ENCODE results near the gene WNT3A. TPM values are rescaled to one million over a fixed set of nuclear protein-coding genes. Genes with fewer than 3 reads are reported as not detected.

WNT3A gene
- total and polyA plus RNA-seq, 2 of the 4 experiments (the other 2 are of a cell fraction), result not detected

DNA sequence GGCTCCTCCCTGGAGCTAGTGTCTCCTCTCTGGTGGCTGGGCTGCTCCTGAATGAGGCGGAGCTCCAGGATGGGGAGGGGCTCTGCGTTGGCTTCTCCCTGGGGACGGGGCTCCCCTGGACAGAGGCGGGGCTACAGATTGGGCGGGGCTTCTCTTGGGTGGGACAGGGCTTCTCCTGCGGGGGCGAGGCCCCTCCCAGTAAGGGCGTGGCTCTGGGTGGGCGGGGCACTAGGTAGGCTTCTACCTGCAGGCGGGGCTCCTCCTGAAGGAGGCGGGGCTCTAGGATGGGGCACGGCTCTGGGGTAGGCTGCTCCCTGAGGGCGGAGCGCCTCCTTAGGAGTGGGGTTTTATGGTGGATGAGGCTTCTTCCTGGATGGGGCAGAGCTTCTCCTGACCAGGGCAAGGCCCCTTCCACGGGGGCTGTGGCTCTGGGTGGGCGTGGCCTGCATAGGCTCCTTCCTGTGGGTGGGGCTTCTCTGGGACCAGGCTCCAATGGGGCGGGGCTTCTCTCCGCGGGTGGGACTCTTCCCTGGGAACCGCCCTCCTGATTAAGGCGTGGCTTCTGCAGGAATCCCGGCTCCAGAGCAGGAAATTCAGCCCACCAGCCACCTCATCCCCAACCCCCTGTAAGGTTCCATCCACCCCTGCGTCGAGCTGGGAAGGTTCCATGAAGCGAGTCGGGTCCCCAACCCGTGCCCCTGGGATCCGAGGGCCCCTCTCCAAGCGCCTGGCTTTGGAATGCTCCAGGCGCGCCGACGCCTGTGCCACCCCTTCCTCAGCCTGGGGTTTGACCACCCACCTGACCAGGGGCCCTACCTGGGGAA is 53.0 kb downstream of the WNT3A start (continued):
- TF ChIP-seq MXI1 (IDR thresholded peaks at IDR 0.05; ENCODE audit: borderline replicate concordance, low read depth, low read length), result no peak

DNA sequence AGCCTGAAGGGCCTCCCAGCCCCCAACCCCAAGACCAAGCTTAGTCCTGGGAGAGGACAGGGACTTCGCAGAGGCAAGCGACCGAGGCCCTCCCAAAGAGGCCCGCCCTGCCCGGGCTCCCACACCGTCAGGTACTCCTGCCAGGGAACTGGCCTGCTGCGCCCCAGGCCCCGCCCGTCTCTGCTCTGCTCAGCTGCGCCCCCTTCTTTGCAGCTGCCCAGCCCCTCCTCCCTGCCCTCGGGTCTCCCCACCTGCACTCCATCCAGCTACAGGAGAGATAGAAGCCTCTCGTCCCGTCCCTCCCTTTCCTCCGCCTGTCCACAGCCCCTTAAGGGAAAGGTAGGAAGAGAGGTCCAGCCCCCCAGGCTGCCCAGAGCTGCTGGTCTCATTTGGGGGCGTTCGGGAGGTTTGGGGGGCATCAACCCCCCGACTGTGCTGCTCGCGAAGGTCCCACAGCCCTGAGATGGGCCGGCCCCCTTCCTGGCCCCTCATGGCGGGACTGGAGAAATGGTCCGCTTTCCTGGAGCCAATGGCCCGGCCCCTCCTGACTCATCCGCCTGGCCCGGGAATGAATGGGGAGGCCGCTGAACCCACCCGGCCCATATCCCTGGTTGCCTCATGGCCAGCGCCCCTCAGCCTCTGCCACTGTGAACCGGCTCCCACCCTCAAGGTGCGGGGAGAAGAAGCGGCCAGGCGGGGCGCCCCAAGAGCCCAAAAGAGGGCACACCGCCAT is 53.8 kb downstream of the WNT3A start:
- H3K9ac ChIP-seq (ENCODE audit: low read depth, low read length), result no peak overlapping the region
- TF ChIP-seq, protein P1, sequence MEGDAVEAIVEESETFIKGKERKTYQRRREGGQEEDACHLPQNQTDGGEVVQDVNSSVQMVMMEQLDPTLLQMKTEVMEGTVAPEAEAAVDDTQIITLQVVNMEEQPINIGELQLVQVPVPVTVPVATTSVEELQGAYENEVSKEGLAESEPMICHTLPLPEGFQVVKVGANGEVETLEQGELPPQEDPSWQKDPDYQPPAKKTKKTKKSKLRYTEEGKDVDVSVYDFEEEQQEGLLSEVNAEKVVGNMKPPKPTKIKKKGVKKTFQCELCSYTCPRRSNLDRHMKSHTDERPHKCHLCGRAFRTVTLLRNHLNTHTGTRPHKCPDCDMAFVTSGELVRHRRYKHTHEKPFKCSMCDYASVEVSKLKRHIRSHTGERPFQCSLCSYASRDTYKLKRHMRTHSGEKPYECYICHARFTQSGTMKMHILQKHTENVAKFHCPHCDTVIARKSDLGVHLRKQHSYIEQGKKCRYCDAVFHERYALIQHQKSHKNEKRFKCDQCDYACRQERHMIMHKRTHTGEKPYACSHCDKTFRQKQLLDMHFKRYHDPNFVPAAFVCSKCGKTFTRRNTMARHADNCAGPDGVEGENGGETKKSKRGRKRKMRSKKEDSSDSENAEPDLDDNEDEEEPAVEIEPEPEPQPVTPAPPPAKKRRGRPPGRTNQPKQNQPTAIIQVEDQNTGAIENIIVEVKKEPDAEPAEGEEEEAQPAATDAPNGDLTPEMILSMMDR (conservative IDR thresholded peaks at IDR 0.05; ENCODE audit: low read depth, low read length), result no peak
- TF ChIP-seq BHLHE40 (IDR thresholded peaks at IDR 0.05; ENCODE audit: low read depth, low read length) (no peak), SMC3 (IDR thresholded peaks at IDR 0.05; ENCODE audit: low read depth, low read length) (no peak), CHD1 (IDR thresholded peaks at IDR 0.05; ENCODE audit: low read depth, low read length) (no peak)
- peak overlapping the region; percentile 14; the same call in 1 of the 2 replicates for H3K4me2 ChIP-seq (ENCODE audit: low read depth, low read length)
- no peak overlapping the region for H3K14ac ChIP-seq (replicated peaks; ENCODE audit: low read depth, low read length)
- H2AFZ ChIP-seq (replicated peaks; ENCODE audit: low read length, poor library complexity), result peak overlapping the region; percentile 69
- H3K79me1 ChIP-seq (ENCODE audit: low read depth in 1 of 2, low read length in 2 of 2), result no peaks in the 10 kb centered on the region
- dilution Hi-C loops (cut with HindIII; ENCODE audit: low sequenced_read_pairs, unreplicated experiment) (no loop called here), intact Hi-C loops (cut with micrococcal nuclease) (no loop called here), in situ Hi-C loops (cut with MboI; ENCODE audit: low sequenced_read_pairs) (no loop called here)
- H2BK15ac ChIP-seq (ENCODE audit: low read depth, low read length), result no peak overlapping the region
- H3K27me3 ChIP-seq (ENCODE audit: control insufficient read depth, insufficient read depth, low read length), result peaks cover 42% of the 10 kb centered on the region
- H2BK5ac ChIP-seq (ENCODE audit: low read depth, low read length, poor library complexity, severe bottlenecking), result no peak overlapping the region
- H3K9me1 ChIP-seq (ENCODE audit: insufficient read depth, low read length), result no peaks in the 10 kb centered on the region
- ChIA-PET POLR2A (ENCODE audit: unreplicated experiment) (no interaction called here), CTCF (no interaction called here)
- DNase-seq (no peak), ATAC-seq (ENCODE audit: low read depth) (peak; percentile 43)
- H2AK9ac ChIP-seq (replicated peaks; ENCODE audit: low read depth, low read length, poor library complexity), result peak overlapping the region; percentile 55
- H4K91ac ChIP-seq (ENCODE audit: insufficient read depth, low read depth, low read length), result no peak overlapping the region
- H3K23ac ChIP-seq (ENCODE audit: low read depth, low read length), result no peak overlapping the region
- no peak overlapping the region for H3K18ac ChIP-seq (ENCODE audit: low read depth, low read length)
- no peak overlapping the region for H3K4ac ChIP-seq (ENCODE audit: low read depth, low read length)
- H3K36me3 ChIP-seq (ENCODE audit: control insufficient read depth, insufficient read depth, low read length), result no peaks in the 10 kb centered on the region
- H3K9me3 ChIP-seq (ENCODE audit: control insufficient read depth, insufficient read depth, low read length), result peaks cover 13% of the 10 kb centered on the region; the same call in 1 of the 2 replicates
- no CpG with 5 or more reads among the region's 34 CpGs for WGBS, 2 experiments (ENCODE audit: extremely low coverage in 2 of 2, insufficient read length in 1 of 2)
- H3K4me1 ChIP-seq (ENCODE audit: control insufficient read depth, insufficient read depth, low read length), result peaks cover 2% of the 10 kb centered on the region; the same call in 1 of the 2 replicates
- no peak overlapping the region for H2BK20ac ChIP-seq (ENCODE audit: low read depth, low read length)
- no peaks in the 10 kb centered on the region for H4K20me1 ChIP-seq (ENCODE audit: insufficient read depth, low read length)
- no peak overlapping the region for H2AK5ac ChIP-seq (ENCODE audit: low read depth, low read length)
- H3K56ac ChIP-seq (ENCODE audit: extremely low read depth, insufficient read depth, low read length), result no peak overlapping the region
- no peak overlapping the region for H4K5ac ChIP-seq (ENCODE audit: low read depth, low read length)
- H3K27ac ChIP-seq (ENCODE audit: insufficient read depth, low read length), result no peak overlapping the region
- no TSS peak for BruUV-seq (replicated peaks)
- no peak overlapping the region for H3K4me3 ChIP-seq (ENCODE audit: insufficient read depth, low read depth, low read length)
- H4K8ac ChIP-seq (ENCODE audit: low read depth in 2 of 2, low read length in 2 of 2), result no peak overlapping the region
- H2BK120ac ChIP-seq (ENCODE audit: low read depth, low read length), result no peak overlapping the region
